Esophagus squamous epithelium (tissue), 4 donors: ENCODE results near the gene GOLGA6L10.
"Not testable (repeated sequence)": the region's sequence is repeated elsewhere in the genome, so short reads cannot be mapped to it uniquely, and the experiment has no call there.

Source experiments
- POLR2A ChIP-seq, 4 donors: fragments of 450-650 bp; IDR thresholded peaks; one replicate each; pipeline ENCODE4 v1.6.1; 2017; ENCODE audit warnings: antibody characterized with exemption in 4 of 4, mild to moderate bottlenecking in 4 of 4, moderate library complexity in 3 of 4
- TF ChIP-seq, protein P1 (sequence below), 6 experiments: fragments of 450-650 bp in 4 of 6; fragments of 200-600 bp in 2 of 6; sonication (generic) in 2 of 6; IDR thresholded peaks; one replicate each; pipeline ENCODE4 v1.5.1; 2016 to 2019; ENCODE audit warnings: antibody characterized with exemption in 6 of 6, mild to moderate bottlenecking in 4 of 6, moderate library complexity in 4 of 6

- TF ChIP-seq POLR2A (IDR thresholded peaks at IDR 0.05): not testable (repeated sequence)
- TF ChIP-seq, protein P1, sequence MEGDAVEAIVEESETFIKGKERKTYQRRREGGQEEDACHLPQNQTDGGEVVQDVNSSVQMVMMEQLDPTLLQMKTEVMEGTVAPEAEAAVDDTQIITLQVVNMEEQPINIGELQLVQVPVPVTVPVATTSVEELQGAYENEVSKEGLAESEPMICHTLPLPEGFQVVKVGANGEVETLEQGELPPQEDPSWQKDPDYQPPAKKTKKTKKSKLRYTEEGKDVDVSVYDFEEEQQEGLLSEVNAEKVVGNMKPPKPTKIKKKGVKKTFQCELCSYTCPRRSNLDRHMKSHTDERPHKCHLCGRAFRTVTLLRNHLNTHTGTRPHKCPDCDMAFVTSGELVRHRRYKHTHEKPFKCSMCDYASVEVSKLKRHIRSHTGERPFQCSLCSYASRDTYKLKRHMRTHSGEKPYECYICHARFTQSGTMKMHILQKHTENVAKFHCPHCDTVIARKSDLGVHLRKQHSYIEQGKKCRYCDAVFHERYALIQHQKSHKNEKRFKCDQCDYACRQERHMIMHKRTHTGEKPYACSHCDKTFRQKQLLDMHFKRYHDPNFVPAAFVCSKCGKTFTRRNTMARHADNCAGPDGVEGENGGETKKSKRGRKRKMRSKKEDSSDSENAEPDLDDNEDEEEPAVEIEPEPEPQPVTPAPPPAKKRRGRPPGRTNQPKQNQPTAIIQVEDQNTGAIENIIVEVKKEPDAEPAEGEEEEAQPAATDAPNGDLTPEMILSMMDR (IDR thresholded peaks at IDR 0.05): not testable (repeated sequence)
Measured at GRCh38 chr15:82316247-82317090, 32.8 kb downstream of the GOLGA6L10 start.
